Fibroblast of upper back skin (primary cell): ENCODE data around the gene HIGD1A.
"Not testable (repeated sequence)": the region's sequence is repeated elsewhere in the genome, so short reads cannot be mapped to it uniquely, and the experiment has no call there.

Experiments used
- DNase-seq: peaks from one replicate; pipeline ENCODE4 v3.0.0-alpha.2; 2013

The HIGD1A gene

DNA sequence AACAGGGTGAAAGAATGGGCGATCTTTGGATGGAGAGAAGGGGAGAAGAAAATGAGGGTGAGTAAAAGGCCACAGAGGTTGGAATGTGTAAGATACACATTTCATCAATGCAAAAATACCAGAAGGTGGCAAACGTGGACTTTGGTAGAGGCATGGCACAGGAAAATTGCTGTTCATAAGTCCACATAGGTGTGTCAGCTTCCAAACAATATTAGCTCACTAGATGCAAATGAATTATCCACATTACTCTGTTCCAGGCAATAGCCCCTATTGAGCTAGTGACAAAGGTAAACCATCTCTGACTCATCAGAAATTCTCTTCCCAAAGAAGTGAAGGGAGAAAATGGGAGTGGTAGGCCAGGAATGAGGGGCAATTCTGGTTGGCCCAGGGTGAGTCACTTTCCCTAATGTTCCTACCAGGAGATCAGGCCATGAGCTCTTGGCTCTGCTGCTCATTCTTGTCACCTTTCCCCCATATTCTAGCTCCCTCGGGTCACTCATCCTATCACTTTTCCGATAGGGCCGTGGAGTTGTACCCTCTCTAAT lies 24.9 kb upstream of the HIGD1A start:
- DNase-seq = no peak

DNA sequence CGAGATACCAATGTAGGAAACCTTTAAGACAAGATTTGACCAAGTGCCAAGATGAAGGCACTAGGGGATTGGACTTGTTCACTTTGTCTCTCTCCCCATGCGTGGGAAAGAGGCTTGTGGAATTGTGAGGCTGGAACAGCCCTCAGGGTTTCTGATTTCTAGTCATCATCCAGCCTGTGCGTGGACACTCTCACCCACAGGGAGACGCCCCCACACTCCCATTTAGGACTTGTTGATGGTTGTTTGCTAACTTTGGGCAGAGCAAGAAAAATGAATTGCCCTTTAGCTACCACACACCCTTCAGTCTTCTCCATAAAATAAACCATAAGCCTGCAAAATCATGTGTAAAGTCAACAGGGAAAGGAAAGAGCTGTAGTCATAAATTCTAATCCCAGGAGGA lies 23.4 kb upstream of the HIGD1A start:
- no peak for DNase-seq

DNA sequence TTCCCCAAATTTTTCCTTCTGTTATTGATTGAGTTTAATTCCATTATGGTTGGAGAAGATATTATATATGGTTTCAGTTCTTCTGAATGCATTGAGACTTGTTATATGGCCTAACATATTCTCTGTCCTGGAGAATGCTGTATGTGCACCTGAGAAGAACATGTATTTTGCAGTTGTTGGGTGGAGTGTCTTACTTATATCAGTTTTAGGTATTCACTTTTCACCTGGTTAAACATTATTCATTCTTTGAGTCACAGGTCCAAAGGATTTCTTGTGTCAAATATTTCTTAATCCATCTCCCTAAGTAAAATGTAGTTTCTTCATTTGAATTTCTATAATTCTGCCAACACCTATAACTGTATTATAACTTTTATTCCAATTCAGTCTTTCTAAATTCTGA lies 22.7 kb upstream of the HIGD1A start:
- DNase-seq = no peak

DNA sequence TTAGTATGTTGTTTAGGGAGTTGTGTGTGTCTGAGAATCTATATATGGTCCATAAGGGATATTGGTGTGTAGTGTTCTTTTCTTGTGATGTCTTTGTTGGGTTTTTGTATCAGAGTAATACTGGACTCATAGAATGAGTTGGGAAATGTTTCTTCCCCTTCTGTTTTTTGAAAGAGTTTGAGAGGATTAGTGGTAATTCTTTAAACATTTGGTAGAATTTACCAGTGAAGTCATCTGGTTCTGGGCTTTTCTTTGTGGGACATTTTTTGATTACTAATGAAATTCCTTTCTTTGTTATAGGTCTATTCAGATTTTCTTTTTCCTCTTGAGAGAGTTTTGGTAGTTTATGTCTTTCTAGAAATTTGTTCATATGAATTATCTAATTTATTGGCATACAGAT lies 21.9 kb upstream of the HIGD1A start:
- DNase-seq = no peak

DNA sequence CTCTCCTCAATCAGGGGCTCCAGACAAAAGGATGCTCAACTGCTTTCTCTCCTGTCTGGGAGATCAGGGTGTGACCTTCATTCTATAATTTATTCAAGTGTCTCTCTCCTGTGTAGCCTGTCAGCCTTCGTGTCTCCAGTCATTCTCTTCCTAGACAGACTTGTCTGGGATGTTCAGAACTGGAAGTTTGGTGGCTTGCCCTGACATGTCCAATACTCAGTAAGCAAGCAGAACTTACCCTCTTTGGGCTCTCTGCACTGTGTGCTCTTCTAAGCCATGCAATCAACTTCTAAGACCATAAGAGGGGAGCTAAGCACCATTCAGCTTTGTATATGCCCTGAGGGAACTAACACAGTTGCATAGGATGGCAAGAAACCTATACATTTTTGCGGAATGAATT lies 19.1 kb upstream of the HIGD1A start:
- no peak for DNase-seq

DNA sequence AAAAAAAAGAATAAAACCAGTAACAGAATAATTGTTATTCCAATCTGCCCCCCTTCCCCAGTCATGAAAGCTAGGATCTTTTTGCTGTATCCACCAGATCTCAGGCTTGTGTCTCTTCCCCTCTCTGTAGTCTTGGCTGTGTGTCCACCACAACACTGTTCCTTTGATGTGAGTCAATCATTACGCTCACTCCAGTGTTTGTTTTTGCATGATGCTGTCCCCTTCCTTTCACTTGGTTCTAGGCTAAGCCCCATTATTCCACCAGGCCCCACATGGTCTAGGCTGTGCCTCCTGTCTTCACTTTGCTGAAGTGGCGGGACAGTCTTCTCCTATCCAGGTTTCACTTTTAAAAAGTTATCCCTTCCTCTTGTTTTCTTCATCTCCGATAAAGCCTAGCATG lies 18.5 kb upstream of the HIGD1A start:
- no peak for DNase-seq

DNA sequence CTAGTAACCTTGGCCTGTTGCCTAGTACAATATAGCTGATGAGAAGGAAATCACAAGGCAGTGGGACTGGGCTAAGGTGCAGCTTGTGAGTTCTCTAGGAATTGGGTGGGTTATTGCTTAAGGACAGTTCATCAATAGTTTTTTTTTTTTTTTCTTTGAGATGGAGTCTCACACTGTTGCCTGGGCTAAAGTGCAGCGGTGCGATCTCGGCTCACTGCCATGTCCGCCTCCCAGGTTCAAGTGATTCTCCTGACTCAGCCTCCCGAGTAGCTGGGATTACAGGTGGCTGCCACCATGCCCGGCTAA lies 16.4 kb upstream of the HIGD1A start:
- no peak for DNase-seq

DNA sequence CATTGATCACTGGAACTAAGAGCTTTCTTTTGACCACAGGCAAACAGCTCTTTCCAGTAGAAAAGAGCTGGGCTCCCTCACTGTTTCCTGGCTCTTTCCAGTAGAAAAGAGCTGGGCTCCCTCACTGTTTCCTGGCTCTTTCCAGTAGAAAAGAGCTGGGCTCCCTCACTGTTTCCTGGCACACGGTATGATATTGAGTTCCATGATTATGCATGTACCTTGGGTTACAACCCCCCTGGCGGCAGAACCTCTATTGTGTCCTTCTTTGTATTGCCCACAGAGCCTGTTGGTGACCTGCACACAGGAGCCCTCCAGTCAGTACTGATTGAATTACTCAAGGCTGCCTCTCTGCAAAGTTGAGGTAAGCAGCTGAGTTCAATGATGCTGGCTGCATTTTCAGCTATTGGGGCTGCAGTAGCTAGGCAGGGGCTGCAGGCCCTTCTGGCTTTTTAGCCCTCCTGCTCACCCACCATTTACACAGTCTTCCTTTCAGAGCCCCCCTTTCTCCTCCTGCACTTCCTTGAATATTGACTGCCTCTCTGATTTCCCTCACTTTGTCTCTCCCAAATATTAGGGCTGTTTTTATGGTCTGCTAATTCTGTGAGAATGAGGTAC lies 15.2 kb upstream of the HIGD1A start:
- DNase-seq = no peak

DNA sequence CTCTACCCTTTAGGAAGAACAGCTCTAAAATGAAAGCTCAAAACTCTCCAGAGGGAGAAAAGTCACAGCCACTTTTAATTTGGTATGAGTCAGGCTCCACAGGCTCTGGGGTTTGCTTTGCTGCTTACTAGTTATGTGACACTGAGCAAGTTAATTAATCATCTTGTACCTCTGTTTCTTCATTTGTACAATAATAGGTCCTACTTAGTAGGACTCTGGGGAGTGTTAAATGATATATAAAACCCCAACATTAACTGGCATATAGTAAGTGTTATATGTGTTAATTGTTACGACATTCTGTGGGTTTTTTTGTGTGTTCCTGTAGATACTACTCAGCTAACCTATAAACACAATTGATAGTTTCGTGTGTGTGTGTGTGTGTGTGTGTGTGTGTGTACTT lies 11.5 kb upstream of the HIGD1A start:
- no peak for DNase-seq

DNA sequence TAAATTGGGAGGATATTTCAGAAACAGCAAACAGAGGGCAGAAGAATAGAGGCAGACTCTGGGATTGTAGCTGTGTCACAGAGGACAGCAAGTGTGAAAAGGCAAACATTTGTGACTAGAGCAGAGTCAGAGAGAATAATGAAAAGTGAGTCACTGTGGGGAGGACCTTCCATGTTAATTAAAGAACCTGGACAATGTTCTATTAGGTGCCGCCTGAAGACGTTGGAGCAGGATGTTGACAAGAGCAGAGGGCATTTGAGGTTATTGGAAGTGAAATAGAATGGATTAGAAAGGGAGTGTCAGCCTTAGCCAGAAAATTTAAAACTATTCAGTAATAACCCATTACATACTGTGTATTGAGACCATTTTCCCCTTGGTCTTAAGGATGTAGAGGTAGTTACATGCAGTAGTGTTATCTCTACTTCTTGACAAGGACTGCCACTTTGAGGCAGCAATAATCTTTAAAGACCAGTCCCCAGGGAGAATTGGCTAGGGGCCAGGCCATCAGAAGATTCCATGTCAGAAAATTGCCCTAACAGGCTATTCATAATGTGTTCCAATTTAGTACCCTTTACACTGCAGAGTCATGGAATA lies 10.7 kb upstream of the HIGD1A start:
- DNase-seq = no peak

DNA sequence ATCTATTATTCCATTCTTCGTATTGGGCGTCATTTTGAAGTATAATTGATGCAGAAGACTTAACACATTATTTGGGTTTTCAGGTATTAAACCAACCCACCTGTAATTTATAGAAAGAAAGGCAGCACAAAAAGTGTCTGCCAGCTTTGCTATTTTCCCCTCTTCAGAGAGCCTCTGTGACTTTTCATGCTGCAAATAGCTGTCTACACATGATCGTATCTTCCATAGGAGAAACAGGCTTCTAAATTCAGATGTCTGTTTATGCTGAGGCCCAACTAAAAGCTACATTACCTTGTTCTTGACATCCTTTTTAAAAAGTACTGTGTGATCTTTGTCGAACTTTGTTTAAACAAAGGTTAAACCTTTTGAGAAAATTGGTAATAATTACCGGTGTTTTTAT lies 10.0 kb upstream of the HIGD1A start:
- no peak for DNase-seq

DNA sequence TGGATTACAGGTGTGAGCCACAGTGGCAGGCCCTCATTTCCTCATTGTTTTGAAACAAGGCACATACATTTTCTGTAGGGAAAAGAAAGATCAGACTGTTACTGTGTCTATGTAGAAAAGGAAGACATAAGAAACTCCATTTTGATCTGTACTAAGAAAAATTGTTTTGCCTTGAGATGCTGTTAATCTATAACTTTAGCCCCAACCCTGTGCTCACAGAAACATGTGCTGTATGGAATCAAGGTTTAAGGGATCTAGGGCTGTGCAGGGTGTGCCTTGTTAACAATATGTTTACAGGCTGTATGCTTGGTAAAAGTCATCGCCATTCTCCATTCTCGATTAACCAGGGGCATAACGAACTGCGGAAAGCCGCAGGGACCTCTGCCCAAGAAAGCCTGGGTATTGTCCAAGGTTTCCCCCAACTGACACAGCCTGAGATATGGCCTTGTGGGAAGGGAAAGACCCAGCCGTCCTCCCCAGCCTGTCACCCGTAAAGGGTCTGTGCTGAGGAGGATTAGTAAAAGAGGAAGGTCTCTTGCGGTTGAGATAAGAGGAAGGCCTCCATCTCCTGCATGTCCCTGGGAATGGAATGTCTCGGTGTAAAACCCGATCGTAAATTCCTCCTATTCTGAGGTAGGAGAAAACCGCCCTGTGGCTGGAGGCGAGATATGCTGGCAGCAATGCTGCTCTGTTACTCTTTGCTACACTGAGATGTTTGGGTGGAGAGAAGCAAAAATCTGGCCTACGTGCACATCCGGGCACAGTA lies 7.0 kb upstream of the HIGD1A start:
- DNase-seq = not testable (repeated sequence)

DNA sequence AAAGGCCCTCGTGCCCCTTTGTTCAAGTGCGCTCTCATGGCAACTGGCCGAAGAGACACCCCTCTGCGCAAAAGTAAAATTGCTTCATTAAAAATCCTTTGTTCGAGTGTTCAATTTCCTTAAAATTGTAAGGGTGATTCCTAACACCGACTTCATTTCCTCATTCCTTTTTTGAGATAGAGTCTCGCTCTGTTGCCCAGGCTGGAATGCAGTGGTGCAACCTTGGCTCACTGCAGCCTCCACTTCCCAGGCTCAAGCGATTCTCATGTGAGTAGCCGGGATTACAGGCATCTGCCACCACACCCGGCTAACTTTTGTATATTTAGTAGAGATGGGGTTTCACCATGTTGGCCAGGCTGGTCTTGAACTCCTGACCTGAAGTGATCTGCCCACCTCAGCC lies 6.4 kb upstream of the HIGD1A start:
- not testable (repeated sequence) for DNase-seq

DNA sequence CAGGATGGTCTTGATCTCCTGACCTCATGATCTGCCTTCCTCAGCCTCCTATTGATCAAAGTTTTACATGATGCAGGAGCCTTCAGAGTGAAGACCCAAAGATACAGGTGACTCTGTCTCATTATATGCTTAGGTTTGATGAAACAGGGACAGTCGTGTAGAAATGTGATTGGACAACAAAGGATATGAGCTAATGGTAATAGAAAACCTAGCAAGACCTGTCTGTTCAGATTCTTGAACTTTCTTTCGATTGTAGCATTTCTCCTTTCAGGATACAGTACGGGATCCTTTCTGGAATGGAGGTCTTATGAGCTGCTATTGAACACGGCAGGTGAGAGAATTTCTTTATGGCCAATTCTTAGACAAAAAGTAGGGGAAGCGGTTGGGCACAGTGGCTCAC lies 4.9 kb upstream of the HIGD1A start, which contains the start of gene ACKR2:
TSS of gene ACKR2 (plus strand) at position 244 of the 400 bp plus-strand sequence. CDS start 55,058 bp downstream, outside the sequence.
- no peak for DNase-seq

DNA sequence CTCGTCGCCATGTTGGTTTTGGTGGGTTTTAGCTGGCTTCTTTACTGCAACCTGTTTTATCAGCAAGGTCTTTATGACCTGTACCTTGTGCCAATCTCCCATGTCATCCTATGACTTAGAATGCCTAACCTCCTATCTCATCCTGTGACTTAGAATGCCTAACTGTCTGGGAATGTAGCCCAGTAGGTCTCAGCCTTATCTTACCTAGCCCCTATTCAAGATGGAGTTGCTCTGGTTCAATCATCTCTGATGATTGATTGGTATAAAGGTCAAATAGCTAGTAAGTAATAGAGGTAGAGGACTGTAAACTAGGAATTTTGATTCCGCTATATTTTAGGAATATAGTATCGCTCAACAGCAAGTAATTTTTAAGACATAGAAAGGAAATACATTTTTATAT lies 3.6 kb upstream of the HIGD1A start:
- no peak for DNase-seq

DNA sequence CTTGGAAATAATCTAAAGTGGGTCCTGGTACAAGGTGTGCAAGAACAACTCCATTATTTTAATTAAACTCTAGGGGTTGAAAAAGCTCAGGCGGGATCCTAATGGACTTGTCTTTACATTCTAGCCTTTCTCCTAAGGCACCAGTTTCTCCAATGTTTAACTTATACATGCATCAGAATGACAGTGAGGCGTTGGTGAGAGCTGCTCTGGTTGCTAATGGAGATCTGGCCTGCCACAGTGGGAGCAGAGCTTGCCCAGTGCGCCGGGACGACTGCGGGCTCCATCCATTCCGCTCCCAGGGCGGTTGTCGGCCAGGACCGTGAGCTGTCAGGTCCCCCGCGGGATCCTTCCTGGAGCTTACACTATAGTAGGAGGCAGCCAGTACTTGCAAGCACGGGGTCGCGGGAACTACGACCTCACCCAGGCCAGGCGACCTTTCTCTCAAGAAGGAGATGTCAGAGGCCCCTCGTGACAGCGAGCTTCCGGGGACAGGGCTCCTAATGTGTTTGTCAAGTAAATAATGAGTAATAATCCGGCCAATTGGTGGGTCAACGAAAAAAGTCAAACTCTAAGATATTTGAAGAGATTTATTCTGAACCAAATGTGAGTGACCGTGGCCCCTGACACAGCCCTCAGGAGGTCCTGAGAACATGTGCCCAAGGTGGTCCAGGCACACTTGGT lies 991 bp upstream of the HIGD1A start:
- no peak for DNase-seq

DNA sequence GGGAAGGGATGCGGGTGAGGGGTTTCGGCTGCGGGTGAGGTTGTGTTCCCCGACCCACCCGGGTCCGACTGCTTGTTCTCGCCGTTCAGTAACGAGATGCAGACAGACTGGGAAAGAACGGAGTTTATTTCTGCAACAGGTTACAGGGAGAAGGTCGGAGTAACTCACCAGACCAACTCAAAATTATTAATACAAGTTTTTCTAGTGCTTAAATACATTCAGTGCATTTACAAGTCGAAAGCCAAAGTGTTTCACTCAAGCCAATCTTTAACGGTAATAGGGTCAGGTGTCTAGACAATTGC lies 492 bp upstream of the HIGD1A start:
- DNase-seq = no peak

DNA sequence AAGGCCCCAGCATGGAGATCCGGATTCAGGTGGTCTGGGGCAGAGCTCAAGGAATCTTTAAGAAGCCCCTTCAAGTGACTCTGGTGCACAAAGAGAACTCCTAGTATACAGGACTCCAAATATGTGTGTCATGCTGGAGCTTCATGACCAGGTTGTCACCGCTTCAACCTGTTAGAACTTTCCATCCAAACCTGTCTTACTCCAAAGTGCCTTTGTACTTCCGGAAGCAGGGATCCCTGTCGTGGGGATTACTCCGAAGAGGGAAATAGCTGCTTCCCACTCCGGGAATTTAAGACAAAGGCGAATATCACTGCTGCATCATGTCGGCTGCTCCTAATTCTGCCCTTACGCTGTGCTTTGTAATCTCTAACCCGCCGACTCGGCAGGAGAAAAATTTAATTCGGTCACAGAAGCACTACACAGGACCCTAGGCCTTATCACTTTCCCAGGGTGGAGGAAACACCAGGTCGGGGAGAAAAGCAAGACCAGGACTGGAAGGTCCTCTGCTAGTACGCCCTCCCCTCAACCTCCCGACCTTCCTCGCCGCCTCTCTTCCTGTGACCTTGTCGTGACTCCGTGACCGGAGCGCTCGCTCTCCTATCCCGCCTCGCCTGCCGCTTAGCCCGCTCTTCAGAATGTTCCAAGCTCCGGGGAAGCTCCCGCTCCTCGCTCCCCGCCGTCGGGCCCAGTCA lies 730 bp downstream of the HIGD1A start:
- no peak for DNase-seq

DNA sequence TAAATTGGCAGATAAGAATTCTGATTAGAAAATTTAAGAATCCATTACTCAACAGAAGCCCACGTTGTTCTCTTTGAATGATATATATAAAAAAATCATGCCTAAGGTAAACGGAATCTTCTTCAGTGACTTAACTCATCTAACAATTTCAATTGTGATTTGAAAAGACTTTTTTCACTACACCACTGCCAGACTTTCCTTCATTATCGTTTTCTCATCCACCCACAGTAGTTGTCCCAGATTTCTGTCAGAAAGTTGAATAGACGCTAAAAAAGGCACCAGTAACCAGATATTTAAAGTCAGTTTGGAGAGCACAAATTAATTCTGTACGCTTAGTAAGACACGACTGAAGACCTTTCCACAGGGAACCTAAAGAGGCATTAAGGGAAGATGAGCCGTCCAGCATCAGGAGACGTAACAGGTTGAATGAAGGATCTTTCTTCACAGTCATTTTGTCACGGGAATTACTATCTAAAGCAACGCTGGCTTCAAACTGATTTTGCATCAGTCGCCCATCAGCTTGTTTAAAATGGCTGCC lies 1.3 kb downstream of the HIGD1A start:
- DNase-seq = no peak

DNA sequence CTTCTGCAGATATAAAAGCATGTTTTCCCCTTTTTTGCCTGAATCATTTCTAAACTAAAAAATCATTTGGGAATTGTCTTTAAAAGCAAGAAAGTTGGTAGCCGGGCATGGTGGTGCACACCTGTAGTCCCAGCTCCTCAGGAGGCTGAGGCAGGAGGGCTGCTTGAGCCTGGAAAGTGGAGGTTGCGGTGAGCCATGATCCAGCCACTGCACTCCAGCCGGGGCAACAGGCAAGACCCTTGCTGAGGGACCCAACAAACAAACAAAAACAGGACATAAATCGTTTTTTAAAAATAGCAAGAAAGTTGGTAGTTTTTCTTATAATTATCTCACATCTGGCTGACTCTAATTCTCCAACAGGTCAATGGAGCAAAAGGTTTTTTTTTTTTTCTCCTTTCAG lies 2.5 kb downstream of the HIGD1A start:
- DNase-seq = no peak

DNA sequence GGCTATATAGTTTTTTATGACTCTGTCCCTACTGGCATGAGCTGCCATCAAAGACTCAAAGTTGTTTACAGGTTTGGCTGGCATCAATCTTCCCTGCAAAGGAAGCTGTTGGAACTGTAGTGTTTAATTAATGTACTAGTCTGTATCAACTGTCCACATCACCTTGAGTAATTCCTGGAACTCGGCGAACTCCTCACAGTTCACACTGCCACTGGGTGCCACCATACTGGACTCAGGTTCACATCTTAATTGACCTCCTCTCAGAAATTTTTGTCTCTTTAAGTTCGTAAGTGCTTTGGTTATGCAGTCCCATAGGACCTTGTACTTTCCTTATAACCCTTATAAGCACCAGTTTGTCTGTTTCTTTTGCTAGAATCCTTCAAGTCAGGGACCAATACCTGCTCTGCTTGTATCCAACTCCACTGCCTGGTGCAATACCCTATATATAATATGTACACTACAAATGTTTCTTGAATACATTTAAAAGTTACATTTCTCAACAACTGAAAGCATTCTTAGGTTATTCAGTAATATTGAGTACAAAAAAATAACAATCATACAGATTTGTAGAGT lies 3.2 kb downstream of the HIGD1A start:
- no peak for DNase-seq

DNA sequence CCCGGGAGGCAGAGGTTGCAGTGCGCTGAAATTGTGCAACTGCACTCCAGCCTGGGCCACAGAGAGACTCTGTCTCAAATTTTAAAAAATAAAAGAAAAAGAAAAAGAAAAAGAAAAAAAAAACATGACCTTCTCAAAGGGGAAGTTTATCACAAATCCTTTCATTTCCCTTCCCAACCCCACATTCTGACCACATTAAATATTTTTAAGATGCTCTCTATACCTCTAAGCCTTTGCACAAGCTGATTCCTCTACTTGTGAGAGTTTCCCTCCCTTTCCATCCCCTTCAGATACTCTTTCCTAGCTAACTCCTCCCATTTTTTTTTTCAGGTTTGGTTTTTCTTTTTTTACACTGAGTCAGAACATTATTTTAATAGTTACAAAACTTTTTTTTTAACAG lies 4.0 kb downstream of the HIGD1A start:
- no peak for DNase-seq

DNA sequence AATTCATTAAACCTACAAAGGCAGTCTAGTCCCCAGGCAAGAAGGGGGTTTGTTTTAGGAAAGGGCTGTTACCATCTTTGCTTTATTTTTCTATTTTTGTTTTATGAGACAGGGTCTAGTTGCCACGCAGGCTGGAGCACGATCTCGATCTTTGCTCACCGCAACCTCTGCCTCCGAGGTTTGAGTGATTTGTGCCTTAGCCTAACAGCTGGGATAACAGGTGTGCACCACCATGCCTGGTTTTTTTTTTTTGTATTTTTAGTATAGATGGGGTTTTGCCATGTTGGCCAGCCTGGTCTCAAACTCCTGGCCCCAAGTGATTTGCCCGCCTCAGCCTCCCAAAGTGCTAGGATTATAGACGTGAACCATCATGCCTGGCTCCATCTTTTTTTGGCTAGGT lies 4.9 kb downstream of the HIGD1A start:
- no peak for DNase-seq
